Adrenal gland (tissue), 12 donors: ENCODE data around the gene CDS2. TPM values are rescaled to one million over a fixed set of nuclear protein-coding genes. Genes with fewer than 3 reads are reported as not detected.

Experiments used
- DNase-seq, 7 donors: peaks; one replicate each; pipeline ENCODE4 v3.0.0-alpha.2; 2019 to 2020
- H3K27ac ChIP-seq, 5 donors: fragments of 200-600 bp; sonication (generic) in 4 of 5; 1 replicate in 3 of 5; 2 replicates in 2 of 5; pipeline versions ENCODE4 v1.5.1 to v1.8.0; 2016 to 2020; ENCODE audit warnings: mild to moderate bottlenecking in 1 of 5
- H3K27me3 ChIP-seq: fragments of 200-600 bp; 2 replicates; pipeline ENCODE4 v1.8.0; 2021
- H3K36me3 ChIP-seq, 2 donors: fragments of 200-600 bp; replicated peaks in 1 of 2; 1 replicate in 1 of 2; 2 replicates in 1 of 2; pipeline versions ENCODE4 v1.5.1 to v1.8.0; 2018 to 2022
- H3K4me1 ChIP-seq, 2 donors: fragments of 200-600 bp; replicated peaks in 1 of 2; 1 replicate in 1 of 2; 2 replicates in 1 of 2; pipeline versions ENCODE4 v1.5.1 to v1.8.0; 2018 to 2021
- H3K4me3 ChIP-seq, 4 donors: fragments of 200-600 bp; sonication (generic) in 3 of 4; one replicate each; pipeline ENCODE4 v1.5.1; 2016 to 2018
- H3K9me3 ChIP-seq, 3 donors: fragments of 200-600 bp; sonication (generic) in 1 of 3; replicated peaks in 1 of 3; 1 replicate in 2 of 3; 2 replicates in 1 of 3; pipeline versions ENCODE4 v1.5.1 to v1.8.0; 2016 to 2021
- CTCF ChIP-seq, 6 experiments: fragments of 450-650 bp in 4 of 6; fragments of 200-600 bp in 2 of 6; sonication (generic) in 1 of 6; IDR thresholded peaks; 1 replicate in 5 of 6; 2 replicates in 1 of 6; pipeline versions ENCODE4 v1.5.1 to v1.8.0; 2016 to 2021; ENCODE audit warnings: antibody characterized with exemption in 6 of 6, mild to moderate bottlenecking in 2 of 6, moderate library complexity in 1 of 6
- POLR2A ChIP-seq, 2 donors: fragments of 450-650 bp; IDR thresholded peaks; one replicate each; pipeline ENCODE4 v1.6.1; 2017; ENCODE audit warnings: antibody characterized with exemption in 2 of 2, mild to moderate bottlenecking in 2 of 2, moderate library complexity in 1 of 2
- WGBS, 4 donors: extraction: QIAGEN DNeasy Blood & Tissue Kit in 2 of 4; methylation state at CpG; one replicate each; pipeline versions ENCODE4 v1.1.5 to v1.1.7; 2013 to 2017; 5-methylcytosine and 5-hydroxymethylcytosine counted together
- intact Hi-C, 2 donors: fragments of 100-400 bp; cut with DNase I; formaldehyde crosslinking; loops; one replicate each; pipeline versions ENCODE4 v1.14.1 to v1.15.0; 2022 to 2023
- polyA plus RNA-seq, 3 donors: library from polyadenylated mRNA; stranded (reverse); fragments of 200-250 nt in 2 of 3; fragments of 350-450 nt in 1 of 3; fragmentation: Illumina TruSeq in 1 of 3; extraction: RNeasy Lipid Tissue Mini Kit (QIAGEN cat#74804) in 1 of 3; gene quantifications; one replicate each; pipeline ENCODE4 v1.2.3, GENCODE V29; 2013 to 2014
- total RNA-seq, 9 donors: library from RNA; depleted of rRNA in 4 of 9; stranded (reverse); fragments of >200 nt in 4 of 9; fragments of 120-200 nt in 1 of 9; fragmentation: NEBNext Ultra II Directional in 1 of 9; extraction: Animal tissue kit (Norgen Biotek cat#: 25700) in 1 of 9; gene quantifications; one replicate each; pipeline versions ENCODE4 v1.1.0 to v1.2.4, GENCODE V29; 2013 to 2023
- donor health status: healthy with polysubstance abuse.
- donor health status: Bipolar disorder and iron deficiency.
- donor health status: DM: yes; HTN: yes; CAD: no.
- donor health status: DM: no; HTN: no; CAD: no.
- donor health status: DM: no; HTN: no; CAD: no.
- donor health status: DM: yes; HTN: yes; CAD: no.

CDS2 gene
- total and polyA plus RNA-seq, 12 donors: 11.8 to 71.0 (median 35.0) TPM

- Histone ChIP-seq H3K9me3 (no peaks in the 10 kb centered on the region), H3K27me3 (no peaks in the 10 kb centered on the region), H3K27ac (peak overlapping the region in 3 of 5 donors; percentile 10 to 83 (median 74)), H3K4me1 (peaks cover 6 to 28% of the 10 kb centered on the region in 2 donors), H3K4me3 (no peak overlapping the region), H3K36me3 (no peaks in the 10 kb centered on the region)
- no peak for TF ChIP-seq POLR2A (IDR thresholded peaks at IDR 0.05)
- TF ChIP-seq CTCF (IDR thresholded peaks at IDR 0.05): no peak
- intact Hi-C loops: no loop called here
- peak; percentile 37 to 82 (median 64) for DNase-seq
- 68 to 85% (median 81%) methylated on average over 9 to 10 of the region's 10 CpGs for WGBS, 4 donors
These were observed 46.4 kb upstream of the CDS2 start for GRCh38 chr20:5080384-5080877.

GRCh38 chr20:5085380-5085779 lies 41.4 kb upstream of the CDS2 start:
- WGBS, 4 donors: 73 to 78% (median 74%) methylated on average over 4 of the region's 4 CpGs
- intact Hi-C loops: no loop called here
- H3K27ac ChIP-seq: peak overlapping the region in 1 of 5 donors; percentile 52

GRCh38 chr20:5088688-5089087 lies 38.1 kb upstream of the CDS2 start:
- Histone ChIP-seq H3K4me3 (no peak overlapping the region), H3K9me3 (no peaks in the 10 kb centered on the region), H3K36me3 (no peaks in the 10 kb centered on the region), H3K27ac (no peak overlapping the region), H3K4me1 (no peaks in the 10 kb centered on the region), H3K27me3 (no peaks in the 10 kb centered on the region)
- 43 to 75% (median 66%) methylated on average over 3 of the region's 3 CpGs for WGBS, 4 donors
- intact Hi-C loops: no loop called here
- TF ChIP-seq CTCF (IDR thresholded peaks at IDR 0.05): no peak
- no peak for TF ChIP-seq POLR2A (IDR thresholded peaks at IDR 0.05)
- DNase-seq: no peak

More at GRCh38 chr20:5085380-5085779, 41.4 kb upstream of the CDS2 start:
- Histone ChIP-seq H3K36me3 (no peaks in the 10 kb centered on the region), H3K27me3 (no peaks in the 10 kb centered on the region), H3K4me1 (peaks cover 6 to 12% of the 10 kb centered on the region in 2 donors), H3K9me3 (no peaks in the 10 kb centered on the region), H3K4me3 (no peak overlapping the region)
- no peak for TF ChIP-seq CTCF (IDR thresholded peaks at IDR 0.05)
- no peak for TF ChIP-seq POLR2A (IDR thresholded peaks at IDR 0.05)
- DNase-seq: peak in 3 of 7 donors; percentile 27 to 64 (median 47)

GRCh38 chr20:5090191-5090590 lies 36.6 kb upstream of the CDS2 start:
- H3K4me3 ChIP-seq: no peak overlapping the region
- H3K4me1 ChIP-seq: no peaks in the 10 kb centered on the region
- H3K27ac ChIP-seq: peak overlapping the region in 3 of 5 donors; percentile 39 to 76 (median 65)
- H3K9me3 ChIP-seq: no peaks in the 10 kb centered on the region
- no peaks in the 10 kb centered on the region for H3K27me3 ChIP-seq
- no peaks in the 10 kb centered on the region for H3K36me3 ChIP-seq
- peak in 4 of 7 donors; percentile 35 to 44 (median 44) for DNase-seq
- TF ChIP-seq POLR2A (IDR thresholded peaks at IDR 0.05) (peak in 1 of 2 donors; percentile 24), CTCF (IDR thresholded peaks at IDR 0.05) (no peak)
- 53 to 63% (median 60%) methylated on average over 4 of the region's 4 CpGs for WGBS, 4 donors
- intact Hi-C loops: loop anchor here (10.0 kb wide), 2 partner anchors 45 to 85 kb away; partner anchors contain the start of gene SLC23A2 (in 2 of the 2)
